Transverse colon (tissue), 4 donors: ENCODE data around the gene SOX18. TPM values are rescaled to one million over a fixed set of nuclear protein-coding genes. Genes with fewer than 3 reads are reported as not detected.

Experiments
- DNase-seq: peaks from one replicate; pipeline ENCODE4 v3.0.0-alpha.2; 2019
- H3K27ac ChIP-seq, 4 donors: fragments of 200-600 bp; sonication (generic); 2 replicates each; pipeline ENCODE4 v1.5.1; 2016 to 2018; ENCODE audit warnings: inconsistent platforms in 4 of 4
- H3K27me3 ChIP-seq: fragments of 200-600 bp; sonication (generic); 2 replicates; pipeline ENCODE4 v1.5.1; 2017; ENCODE audit warnings: inconsistent platforms
- H3K36me3 ChIP-seq, 4 donors: fragments of 200-600 bp; sonication (generic); 2 replicates each; pipeline ENCODE4 v1.5.1; 2017 to 2019; ENCODE audit warnings: inconsistent platforms in 4 of 4
- H3K4me1 ChIP-seq, 4 donors: fragments of 200-600 bp; sonication (generic); 2 replicates each; pipeline ENCODE4 v1.5.1; 2017 to 2020; ENCODE audit warnings: inconsistent platforms in 4 of 4
- H3K4me3 ChIP-seq, 4 donors: fragments of 200-600 bp; sonication (generic); 1 replicate in 1 of 4; 2 replicates in 3 of 4; pipeline versions ENCODE4 v1.5.1 to v1.6.1; 2017 to 2019; ENCODE audit warnings: inconsistent platforms in 4 of 4
- H3K9me3 ChIP-seq, 2 donors: fragments of 200-600 bp; sonication (generic); 2 replicates each; pipeline ENCODE4 v1.5.1; 2017 to 2019; ENCODE audit warnings: inconsistent platforms in 2 of 2
- CTCF ChIP-seq, 5 experiments: fragments of 200-600 bp in 3 of 5; fragments of 450-650 bp in 2 of 5; sonication (generic) in 3 of 5; IDR thresholded peaks; 1 replicate in 2 of 5; 2 replicates in 3 of 5; pipeline ENCODE4 v1.5.1; 2016 to 2017; ENCODE audit warnings: antibody characterized with exemption in 5 of 5, inconsistent platforms in 3 of 5, mild to moderate bottlenecking in 2 of 5, moderate library complexity in 1 of 5
- EP300 ChIP-seq: sonication (generic); formaldehyde crosslinking; IDR thresholded peaks from one replicate; pipeline ENCODE4 v1.6.1; 2017; ENCODE audit warnings: antibody characterized with exemption, low read depth
- POLR2A ChIP-seq: fragments of 450-650 bp; IDR thresholded peaks from one replicate; pipeline ENCODE4 v1.6.1; 2016; ENCODE audit warnings: antibody characterized with exemption, mild to moderate bottlenecking, moderate library complexity
- POLR2AphosphoS5 ChIP-seq, 3 donors: sonication (generic); formaldehyde crosslinking; IDR thresholded peaks; one replicate each; pipeline ENCODE4 v1.6.1; 2016; ENCODE audit warnings: antibody characterized with exemption in 3 of 3
- WGBS, 2 donors: methylation state at CpG; one replicate each; pipeline ENCODE4 v1.1.5; 2018; ENCODE audit warnings: low coverage in 1 of 2; 5-methylcytosine and 5-hydroxymethylcytosine counted together
- in situ Hi-C, 4 donors: fragments of 200-750 bp; cut with MboI; loops; one replicate each; pipeline versions ENCODE4 v1.15.0 to v1.15.1; 2017; ENCODE audit warnings: low sequenced_read_pairs in 3 of 4, low pct_ligation_motif_present in 1 of 4, low pct_unique_long_range_greater_than_20kb in 1 of 4
- intact Hi-C: fragments of 100-400 bp; cut with DNase I; formaldehyde crosslinking; loops from one replicate; pipeline ENCODE4 v1.15.1; 2023; ENCODE audit warnings: low total_unique reads
- total RNA-seq, 4 donors: library from RNA; depleted of rRNA; stranded (reverse); fragments of >200 nt; gene quantifications; one replicate each; pipeline ENCODE4 v1.1.0, GENCODE V29; 2016

The SOX18 gene
- total RNA-seq, 4 donors from 2014 or later, result 1.8 to 14.2 (median 6.5) TPM

GRCh38 chr20:64095455-64095854, 46.0 kb upstream of the SOX18 start:
- no peak for DNase-seq
- intact Hi-C loops, result no loop called here
- Histone ChIP-seq H3K4me3 (no peak overlapping the region), H3K4me1 (no peaks in the 10 kb centered on the region), H3K27me3 (peaks cover 17% of the 10 kb centered on the region), H3K9me3 (no peaks in the 10 kb centered on the region), H3K27ac (no peak overlapping the region), H3K36me3 (no peaks in the 10 kb centered on the region)
- TF ChIP-seq EP300, result no peak
- in situ Hi-C loops, result no loop called here
- 53 to 73% methylated on average over 2 to 4 of the region's 4 CpGs for WGBS, 2 donors

GRCh38 chr20:64093013-64093503, 43.6 kb upstream of the SOX18 start:
- no peaks in the 10 kb centered on the region for H3K36me3 ChIP-seq
- H3K27me3 ChIP-seq, result peaks cover 14% of the 10 kb centered on the region
- no peak overlapping the region for H3K27ac ChIP-seq
- H3K4me3 ChIP-seq, result no peak overlapping the region
- WGBS, 2 donors, result 13% methylated on average over 9 of the region's 9 CpGs; no CpG with 5 or more reads in 1 of the 2 donors
- no peaks in the 10 kb centered on the region for H3K4me1 ChIP-seq
- in situ Hi-C loops, result no loop called here
- no peaks in the 10 kb centered on the region for H3K9me3 ChIP-seq
- intact Hi-C loops, result no loop called here
- TF ChIP-seq POLR2A, result no peak
- TF ChIP-seq CTCF (IDR thresholded peaks at IDR 0.05), result no peak
- TF ChIP-seq POLR2AphosphoS5 (IDR thresholded peaks at IDR 0.05), result no peak
- TF ChIP-seq EP300, result no peak
- no peak for DNase-seq

- H3K27me3 ChIP-seq, result peaks cover 17% of the 10 kb centered on the region
- no peak overlapping the region for H3K4me3 ChIP-seq
- no peaks in the 10 kb centered on the region for H3K4me1 ChIP-seq
- WGBS, 2 donors, result 41% methylated on average over 24 of the region's 27 CpGs; no CpG with 5 or more reads in 1 of the 2 donors
- no peaks in the 10 kb centered on the region for H3K36me3 ChIP-seq
- in situ Hi-C loops, result no loop called here
- no peak for TF ChIP-seq CTCF (IDR thresholded peaks at IDR 0.05)
- no peak for TF ChIP-seq EP300
- no peak for TF ChIP-seq POLR2AphosphoS5 (IDR thresholded peaks at IDR 0.05)
- no peak for TF ChIP-seq POLR2A
- no peak for DNase-seq
- H3K27ac ChIP-seq, result no peak overlapping the region
- intact Hi-C loops, result no loop called here
- H3K9me3 ChIP-seq, result no peaks in the 10 kb centered on the region
These were observed 43.0 kb upstream of the SOX18 start for GRCh38 chr20:64092258-64093012.

GRCh38 chr20:64091770-64092169, 42.3 kb upstream of the SOX18 start:
- intact Hi-C loops, result no loop called here
- Histone ChIP-seq H3K4me3 (no peak overlapping the region), H3K27ac (no peak overlapping the region), H3K36me3 (no peaks in the 10 kb centered on the region), H3K27me3 (peaks cover 17% of the 10 kb centered on the region), H3K4me1 (no peaks in the 10 kb centered on the region), H3K9me3 (no peaks in the 10 kb centered on the region)
- TF ChIP-seq CTCF (IDR thresholded peaks at IDR 0.05), result no peak
- WGBS, 2 donors, result 0 to 34% methylated on average over 2 to 14 of the region's 16 CpGs
- in situ Hi-C loops, result no loop called here
- DNase-seq, result no peak

- in situ Hi-C loops (no loop called here), intact Hi-C loops (no loop called here)
- H3K27ac ChIP-seq, result no peak overlapping the region
- TF ChIP-seq CTCF (IDR thresholded peaks at IDR 0.05) (no peak), POLR2AphosphoS5 (IDR thresholded peaks at IDR 0.05) (no peak), POLR2A (no peak), EP300 (no peak)
- H3K36me3 ChIP-seq, result no peaks in the 10 kb centered on the region
- H3K27me3 ChIP-seq, result peaks cover 17% of the 10 kb centered on the region
- no peak overlapping the region for H3K4me3 ChIP-seq
- no peaks in the 10 kb centered on the region for H3K9me3 ChIP-seq
- no peaks in the 10 kb centered on the region for H3K4me1 ChIP-seq
- no peak for DNase-seq
- 60 to 62% methylated on average over 2 to 9 of the region's 19 CpGs for WGBS, 2 donors
These were observed 41.9 kb upstream of the SOX18 start for GRCh38 chr20:64091340-64091739.
